ENCODE measurements around the gene RPS6KA4.

The RPS6KA4 gene

DNA sequence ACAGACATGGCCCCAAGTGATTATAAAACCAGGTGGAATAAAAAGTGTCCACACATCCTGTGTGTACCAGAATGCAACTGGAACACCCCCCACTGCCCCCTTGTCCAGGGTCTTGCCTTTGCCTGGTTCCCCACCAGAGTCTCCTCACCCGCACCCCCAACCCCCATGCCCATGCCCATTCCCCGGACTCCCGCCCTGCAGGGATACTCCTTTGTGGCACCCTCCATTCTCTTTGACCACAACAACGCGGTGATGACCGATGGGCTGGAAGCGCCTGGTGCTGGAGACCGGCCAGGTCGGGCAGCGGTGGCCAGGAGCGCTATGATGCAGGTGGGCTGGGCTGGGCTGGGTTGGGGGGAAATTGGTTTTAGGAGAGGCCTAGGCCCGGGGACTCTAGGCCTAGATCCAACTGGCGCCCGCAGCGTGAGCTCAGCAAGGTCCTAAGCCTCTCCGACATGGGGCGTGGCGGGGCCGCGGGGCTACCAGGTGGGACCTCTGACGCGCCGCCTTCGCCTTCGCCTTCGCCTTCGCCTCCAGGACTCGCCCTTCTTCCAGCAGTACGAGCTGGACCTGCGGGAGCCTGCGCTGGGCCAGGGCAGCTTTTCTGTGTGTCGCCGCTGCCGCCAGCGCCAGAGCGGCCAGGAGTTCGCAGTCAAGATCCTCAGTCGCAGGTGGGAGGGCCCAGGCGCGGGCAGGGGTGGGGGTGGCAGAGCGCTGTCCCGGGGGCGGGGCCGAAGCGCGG, 9.1 kb downstream of the RPS6KA4 start:
- no peak for DNase-seq (ENCODE audit: low read depth)

DNA sequence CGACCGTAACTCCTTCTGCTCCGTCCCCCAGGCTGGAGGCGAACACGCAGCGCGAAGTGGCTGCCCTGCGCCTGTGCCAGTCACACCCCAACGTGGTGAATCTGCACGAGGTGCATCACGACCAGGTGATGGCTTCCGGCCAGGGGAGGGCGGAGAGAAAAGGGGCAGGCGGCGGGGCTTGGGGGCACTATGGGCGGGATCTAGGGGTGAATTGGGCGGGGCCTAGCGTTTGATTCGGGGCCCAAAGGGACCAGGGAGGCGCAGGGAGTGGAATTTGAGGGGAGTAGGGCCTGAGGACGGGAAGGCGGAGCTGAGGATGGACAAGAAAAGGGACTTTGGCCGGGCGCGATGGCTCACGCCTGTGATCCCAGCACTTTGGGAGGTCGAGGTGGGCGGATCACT, 9.7 kb downstream of the RPS6KA4 start:
- no peak for DNase-seq (ENCODE audit: low read depth)

DNA sequence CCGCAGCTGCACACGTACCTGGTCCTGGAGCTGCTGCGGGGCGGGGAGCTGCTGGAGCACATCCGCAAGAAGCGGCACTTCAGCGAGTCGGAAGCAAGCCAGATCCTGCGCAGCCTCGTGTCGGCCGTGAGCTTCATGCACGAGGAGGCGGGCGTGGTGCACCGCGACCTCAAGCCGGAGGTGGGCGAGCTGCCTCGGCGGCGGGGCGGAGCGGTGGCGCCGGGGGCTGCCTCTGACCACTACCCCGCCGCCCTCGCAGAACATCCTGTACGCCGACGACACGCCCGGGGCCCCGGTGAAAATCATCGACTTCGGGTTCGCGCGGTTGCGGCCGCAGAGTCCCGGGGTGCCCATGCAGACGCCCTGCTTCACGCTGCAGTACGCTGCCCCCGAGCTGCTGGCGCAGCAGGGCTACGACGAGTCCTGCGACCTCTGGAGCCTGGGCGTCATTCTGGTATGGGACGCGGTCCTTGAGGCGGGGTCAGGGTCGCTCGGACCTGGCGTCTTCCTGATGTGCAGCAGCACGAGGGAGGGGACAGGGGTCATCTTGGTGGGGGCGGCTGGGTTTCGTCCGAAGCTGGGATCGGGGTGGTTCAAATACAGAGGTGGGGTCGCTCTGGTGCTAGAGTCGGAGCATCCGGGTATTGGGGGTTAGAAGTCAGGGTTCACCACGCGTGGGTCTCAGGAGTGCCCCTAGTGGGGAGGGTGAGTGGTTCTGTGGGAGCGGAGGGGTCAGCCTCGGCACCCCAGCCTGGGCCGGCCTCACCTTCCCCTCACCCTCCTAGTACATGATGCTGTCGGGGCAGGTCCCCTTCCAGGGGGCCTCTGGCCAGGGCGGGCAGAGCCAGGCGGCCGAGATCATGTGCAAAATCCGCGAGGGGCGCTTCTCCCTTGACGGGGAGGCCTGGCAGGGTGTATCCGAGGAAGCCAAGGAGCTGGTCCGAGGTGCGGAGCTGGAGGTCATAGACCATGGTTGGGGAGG, 10.8 kb downstream of the RPS6KA4 start:
- DNase-seq (ENCODE audit: low read depth) = no peak

DNA sequence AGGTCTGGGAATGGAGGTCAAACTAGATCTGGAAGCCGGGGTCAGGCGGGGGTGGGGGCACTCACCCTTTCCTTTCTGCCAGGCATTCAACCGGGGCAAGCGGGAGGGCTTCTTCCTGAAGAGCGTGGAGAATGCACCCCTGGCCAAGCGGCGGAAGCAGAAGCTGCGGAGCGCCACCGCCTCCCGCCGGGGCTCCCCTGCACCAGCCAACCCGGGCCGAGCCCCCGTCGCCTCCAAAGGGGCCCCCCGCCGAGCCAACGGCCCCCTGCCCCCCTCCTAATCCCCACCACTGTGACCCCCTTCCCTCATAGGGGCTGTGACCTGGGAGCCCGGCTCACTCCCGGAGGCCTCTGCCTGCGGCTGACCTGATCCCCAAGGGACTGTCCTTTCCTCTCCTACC, 12.2 kb downstream of the RPS6KA4 start:
- DNase-seq (ENCODE audit: low read depth) = no peak

DNA sequence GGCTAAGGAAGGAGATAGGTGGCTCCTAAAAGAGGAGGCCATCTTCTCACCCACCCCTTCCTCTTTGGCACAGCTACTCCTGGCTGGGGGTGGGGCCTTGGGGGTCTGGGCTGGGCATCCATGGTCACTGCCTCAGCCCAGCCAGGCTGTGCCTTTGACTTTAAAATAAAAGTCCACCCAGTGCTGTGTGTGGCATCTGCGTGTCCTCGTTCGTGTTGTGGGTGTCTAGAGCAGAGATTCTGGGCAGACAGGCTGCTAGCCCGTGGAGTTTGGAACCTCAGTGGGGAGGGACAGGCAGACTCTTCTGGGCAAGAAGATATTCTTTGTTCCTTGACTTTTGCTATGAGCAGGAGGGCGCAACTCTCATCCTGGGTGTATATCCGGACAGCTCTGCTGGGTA, 13.1 kb downstream of the RPS6KA4 start:
- no peak for DNase-seq (ENCODE audit: low read depth)

DNA sequence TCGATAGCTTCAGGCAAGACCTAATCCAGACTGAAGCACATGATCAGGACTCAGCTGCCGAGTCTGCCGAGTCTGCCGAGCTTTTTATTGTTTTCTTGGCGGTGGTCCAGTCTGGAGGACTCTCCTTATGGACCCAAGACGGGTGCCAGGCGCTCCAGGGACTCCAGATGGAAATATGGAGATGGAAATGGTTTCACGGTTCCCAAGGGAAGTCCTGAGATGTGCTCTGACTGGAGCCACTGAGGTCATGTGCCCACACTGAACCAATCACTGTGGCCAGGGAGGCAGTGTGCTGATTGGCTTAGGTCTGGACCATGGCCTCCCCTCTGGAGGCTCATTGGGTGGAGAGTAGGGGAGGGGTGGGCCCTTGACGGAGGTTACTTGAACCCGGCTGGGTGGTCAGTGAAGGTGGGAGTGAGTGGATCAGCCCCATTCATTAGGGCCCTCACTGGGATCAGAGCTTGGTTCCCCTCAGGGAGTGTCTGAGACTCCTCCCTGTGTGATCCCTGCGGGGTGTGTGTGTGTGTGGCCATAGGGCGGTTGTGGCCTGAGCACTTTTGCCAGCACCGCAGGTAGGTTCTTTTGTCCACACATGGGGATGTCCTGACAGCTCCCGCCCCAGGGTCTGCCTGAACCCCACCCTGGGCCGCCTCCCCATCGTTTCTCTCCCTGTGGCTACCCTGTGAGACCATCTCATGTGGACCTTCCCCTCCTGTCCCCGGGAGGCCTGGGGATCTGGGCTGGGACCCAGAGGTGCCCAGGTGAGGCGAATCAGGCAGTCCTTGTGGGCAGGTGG, 14.0 kb downstream of the RPS6KA4 start:
- no peak for DNase-seq (ENCODE audit: low read depth)

DNA sequence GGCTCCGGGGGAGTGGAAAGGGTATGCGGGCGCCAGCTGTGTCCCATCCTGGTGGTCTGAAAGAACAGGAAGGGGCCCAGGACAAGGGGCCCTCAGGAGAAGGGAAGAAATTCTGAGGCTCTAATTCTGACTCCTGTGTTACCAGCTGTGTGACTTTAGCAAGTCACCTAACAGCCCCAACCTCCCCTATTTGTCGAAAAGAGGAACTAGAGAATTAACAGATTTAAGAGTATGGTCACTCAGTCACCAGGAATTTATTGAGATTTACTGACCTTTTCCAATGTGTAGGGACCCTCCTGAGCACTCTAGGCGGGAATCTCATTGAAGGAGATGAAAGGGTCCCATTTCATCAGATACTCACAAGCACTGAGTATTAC, 14.6 kb downstream of the RPS6KA4 start:
- DNase-seq (ENCODE audit: low read depth) = no peak

DNA sequence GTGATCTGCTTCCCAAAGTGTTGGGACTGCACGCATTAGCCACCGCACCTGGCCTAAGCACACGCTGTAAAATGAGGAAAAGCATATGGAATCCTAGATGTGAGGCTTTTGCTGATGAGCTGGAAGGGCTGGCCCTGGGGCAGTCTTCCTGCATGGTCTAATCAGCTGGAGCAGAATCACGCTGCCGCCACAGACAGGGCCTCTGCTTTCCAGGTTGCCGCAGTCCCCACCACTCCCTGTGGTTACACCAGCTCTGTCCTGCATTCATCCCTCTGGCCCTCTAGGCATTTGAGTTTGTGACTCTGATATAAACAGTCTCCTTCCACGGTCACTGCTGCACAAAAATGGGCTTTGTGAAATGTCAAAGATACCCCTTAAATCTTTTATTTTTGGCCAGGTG, 17.1 kb downstream of the RPS6KA4 start:
- DNase-seq (ENCODE audit: low read depth) = no peak

DNA sequence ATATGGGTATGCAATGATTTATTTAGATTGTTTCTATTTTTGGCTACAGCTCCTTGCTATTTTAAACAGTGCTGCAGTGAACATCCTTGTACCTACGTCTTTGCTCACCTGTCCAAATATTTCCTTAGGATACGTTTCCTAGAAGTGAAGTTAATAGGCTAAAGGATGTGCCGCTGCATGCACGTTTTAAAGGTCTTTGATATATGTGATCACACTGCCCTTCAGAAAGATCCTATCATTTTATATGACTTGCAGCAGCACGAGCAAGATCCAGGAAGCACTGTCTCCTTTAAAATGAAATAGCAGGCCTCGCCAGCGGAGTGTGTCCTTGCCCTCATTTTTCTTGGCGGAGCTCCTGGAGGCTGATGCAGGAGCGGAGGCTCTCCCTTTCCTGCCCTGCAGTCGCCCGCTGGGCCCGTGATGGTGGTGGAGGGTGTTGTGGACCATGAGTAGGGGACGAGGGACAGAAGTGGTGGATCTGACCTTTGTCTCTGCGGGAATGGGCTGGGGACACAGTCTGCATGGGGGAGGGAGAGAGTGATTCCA, 19.4 kb downstream of the RPS6KA4 start:
- no peak for DNase-seq (ENCODE audit: low read depth)

DNA sequence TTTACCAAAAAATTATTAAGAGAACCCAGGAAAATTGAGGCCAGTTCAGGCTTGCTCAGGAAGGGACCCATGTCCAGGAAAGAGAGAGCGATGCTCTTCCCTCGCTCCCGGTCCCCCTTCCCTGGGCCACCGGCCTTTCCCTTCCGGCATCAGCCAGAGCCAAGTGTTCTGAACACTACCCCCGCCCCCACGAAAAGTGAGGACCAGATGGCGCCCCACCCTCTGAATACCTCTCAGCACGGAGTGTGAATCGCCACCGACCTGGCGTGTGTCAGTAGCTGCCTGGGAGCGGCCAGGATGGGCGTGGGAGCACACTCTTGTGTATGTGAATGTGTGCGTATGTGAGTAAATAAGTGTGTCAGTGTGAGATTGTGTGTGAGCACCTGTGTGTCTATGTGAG, 20.2 kb downstream of the RPS6KA4 start:
- DNase-seq (ENCODE audit: low read depth) = no peak

DNA sequence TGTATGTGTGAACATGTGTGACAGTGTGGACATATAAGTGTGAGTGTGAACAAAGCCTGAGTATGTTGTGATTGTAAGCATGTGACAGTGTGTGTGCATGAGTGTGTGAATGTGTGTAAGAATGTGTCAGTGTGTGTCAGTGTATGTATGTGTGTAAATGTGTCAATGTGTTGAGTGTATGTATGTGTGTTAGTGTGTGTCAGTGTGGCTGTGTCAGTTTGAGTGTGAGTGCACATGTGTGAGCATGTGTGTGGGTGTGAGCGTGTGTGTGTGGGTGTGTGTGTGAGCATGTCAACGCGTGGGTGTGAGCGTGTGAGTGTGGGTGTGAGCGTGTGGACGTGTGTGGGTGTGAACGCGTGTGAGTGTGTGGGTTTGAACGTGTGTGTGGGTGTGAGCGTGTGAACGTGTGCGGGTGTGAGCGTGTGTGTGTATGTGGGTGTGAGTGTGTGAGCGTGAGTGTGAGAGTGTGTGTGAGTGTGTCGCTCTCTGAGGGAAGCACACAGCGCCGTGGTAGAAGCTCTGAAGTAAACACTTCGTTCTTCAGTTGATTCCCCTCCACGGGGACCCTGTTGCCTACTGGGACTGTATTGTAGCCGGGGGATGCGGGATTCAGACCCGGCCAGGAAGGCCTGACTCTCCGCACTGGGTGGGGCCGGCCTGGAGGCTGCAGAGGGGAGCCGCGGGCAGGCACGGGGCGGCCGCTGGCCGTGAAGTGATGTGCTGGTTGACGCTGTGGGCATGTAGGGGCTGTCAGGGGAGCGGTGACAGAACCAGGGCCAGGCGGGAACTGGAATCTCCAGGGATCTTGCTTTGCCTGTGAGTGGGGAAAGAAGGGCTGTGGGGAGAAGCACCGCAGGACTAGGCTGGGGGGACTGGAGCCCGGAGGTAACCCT, 21.1 kb downstream of the RPS6KA4 start:
- DNase-seq (ENCODE audit: low read depth) = no peak

DNA sequence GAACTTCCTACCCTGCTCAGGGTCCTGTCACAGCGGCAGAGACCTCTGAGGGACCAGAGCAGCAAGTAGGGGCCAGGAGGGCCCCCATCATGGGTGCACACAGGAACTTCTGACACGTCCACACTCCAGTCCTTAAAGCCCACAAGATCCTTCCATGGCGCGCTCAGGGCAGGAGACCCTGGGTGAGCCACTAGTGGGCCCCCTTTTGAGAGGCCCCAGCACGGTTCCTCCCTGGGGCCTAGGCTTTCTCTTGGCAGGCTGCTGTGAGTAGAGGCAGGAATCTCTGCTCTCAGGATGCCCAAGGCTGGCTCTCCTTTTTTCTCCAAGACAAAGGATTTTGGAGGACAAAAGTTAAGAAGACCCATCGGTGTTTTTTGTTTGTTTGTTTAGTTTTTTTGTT, 22.4 kb downstream of the RPS6KA4 start:
- DNase-seq (ENCODE audit: low read depth) = no peak

DNA sequence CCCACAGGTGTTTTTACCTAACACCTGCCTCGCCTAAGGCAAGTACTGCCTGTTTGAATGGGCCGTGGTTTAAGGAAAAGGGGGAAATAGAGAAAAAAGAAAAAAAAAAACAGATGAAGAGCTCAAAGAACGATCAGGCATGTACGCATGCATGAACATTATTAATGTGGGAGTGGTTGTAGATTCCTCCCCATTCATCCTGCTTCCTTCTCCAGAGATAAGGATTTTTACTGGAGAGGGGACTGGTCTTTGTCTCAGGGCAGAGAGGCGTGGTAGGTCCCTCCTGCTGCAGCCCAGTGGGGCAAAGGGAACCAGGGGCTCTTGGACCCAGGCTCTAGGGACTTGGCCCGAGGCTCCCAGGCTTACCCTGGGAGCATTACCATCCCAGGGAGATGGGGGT, 23.1 kb downstream of the RPS6KA4 start:
- DNase-seq (ENCODE audit: low read depth) = no peak

DNA sequence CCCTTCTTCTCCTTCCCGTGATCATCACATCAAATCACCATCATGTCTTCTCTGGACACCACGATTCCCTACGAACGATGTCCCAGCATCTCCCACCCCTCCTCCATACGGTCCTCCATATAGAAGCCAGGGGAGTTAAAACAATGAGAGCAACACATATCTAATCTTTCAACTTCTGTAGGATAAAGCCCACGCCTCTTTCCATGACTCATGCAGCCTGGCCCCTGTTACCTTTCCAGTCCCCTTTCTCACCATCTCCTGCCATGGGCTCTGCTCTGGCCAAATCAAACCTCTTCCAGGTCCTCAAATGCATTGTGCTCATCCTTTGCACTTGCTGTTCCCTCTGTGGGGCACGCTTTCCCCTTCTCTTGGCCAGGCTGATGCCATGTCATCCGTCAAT, 23.6 kb downstream of the RPS6KA4 start:
- no peak for DNase-seq (ENCODE audit: low read depth)

DNA sequence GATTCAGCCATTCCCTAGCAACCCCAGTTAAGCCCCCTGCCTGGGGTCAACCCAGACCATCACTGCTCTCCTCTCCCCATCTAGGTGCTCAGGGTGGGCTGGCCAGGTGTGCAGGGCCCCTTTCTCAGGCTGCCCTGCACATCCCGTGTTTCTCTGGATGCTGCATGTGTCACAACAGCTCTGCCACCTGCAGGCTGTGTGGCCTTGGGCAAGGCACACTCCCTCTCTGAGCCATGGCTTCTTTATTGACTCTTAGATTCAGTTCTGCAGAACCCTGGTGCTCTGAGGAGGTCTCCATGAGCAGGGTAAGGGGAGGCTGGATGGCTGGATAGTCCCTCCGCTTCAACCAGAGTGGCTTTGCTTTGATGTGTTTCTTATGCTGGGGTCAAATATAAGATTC, 24.6 kb downstream of the RPS6KA4 start:
- no peak for DNase-seq (ENCODE audit: low read depth)

DNA sequence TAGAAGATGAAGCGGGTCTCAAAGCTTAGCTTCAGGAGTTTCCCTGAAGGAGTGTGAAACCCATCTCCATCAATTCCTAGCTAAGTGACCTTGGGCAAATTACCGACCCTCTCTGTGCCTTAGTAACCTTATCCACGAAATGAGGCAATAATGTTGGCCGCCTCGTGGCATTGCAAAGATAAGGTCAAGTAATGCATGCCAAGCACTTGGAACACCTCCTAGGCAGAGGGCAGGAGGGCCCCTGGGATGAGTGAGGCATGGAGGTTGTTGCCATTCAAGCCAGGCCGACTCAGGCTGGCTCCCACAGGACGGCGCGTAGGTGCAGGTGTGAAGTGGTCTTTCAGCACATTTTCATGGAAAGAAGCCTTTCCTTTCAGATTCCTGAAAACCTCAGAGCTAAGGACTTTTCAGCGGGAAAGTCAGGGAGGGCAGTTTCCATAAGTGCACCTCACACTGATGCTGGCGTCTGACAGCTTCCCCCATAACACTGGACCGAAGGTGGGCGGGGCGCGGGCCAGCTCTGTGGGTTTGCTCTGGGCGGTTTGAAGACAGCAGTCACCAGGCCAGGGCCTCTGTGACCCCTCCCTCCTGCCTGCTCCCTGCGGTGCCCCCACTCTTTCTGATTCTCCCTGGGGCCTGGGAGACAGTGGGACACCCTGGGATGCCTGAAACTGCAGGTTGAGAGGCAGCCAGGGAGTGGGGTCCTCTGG, 25.2 kb downstream of the RPS6KA4 start:
- peak; percentile 46 for DNase-seq (ENCODE audit: low read depth)

DNA sequence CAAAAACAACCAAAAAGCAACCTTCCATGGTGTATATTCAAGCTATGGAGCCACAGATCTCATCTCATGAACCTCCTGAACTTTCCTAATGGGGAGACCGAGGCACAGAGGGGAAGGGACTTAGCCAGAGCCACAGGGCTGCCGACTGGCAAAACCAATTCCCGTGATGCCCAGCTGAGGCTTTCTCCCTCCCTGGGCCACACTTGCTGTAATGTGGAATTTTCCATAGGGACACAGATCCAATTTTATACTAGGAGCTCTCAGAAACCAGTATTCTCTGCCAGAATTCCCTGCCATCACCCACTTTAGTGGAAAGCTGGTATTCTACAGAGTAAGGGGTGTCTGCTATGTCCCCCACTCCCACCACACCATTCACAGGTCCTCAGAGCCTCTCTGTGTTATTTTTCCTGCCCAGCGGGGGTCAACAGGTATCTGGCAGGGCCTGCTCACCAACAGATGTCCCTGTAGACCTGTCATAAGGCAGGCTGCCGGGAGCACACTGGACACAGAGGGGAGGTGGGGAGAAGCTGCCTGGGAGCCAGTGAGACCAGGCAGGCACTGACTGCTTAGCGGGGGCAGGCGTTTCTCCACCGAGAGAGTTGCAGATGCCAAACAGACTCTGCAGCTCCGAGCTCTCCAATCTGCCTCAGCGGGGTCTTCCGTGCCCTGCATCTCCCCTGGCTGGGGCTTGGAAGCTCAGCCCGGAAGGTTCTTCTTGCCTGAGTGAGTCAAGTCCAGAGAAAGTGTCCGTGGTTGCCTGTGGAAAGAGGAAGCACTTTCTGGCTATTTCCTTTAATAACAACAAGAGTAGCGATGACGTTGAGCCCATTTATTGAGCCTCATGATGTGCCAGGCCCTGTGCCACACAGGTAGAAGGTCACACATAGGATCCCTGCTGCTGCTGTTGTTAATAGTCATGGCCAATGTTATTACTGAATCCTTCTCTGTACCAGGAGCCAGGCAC, 26.3 kb downstream of the RPS6KA4 start:
- no peak for DNase-seq (ENCODE audit: low read depth)

DNA sequence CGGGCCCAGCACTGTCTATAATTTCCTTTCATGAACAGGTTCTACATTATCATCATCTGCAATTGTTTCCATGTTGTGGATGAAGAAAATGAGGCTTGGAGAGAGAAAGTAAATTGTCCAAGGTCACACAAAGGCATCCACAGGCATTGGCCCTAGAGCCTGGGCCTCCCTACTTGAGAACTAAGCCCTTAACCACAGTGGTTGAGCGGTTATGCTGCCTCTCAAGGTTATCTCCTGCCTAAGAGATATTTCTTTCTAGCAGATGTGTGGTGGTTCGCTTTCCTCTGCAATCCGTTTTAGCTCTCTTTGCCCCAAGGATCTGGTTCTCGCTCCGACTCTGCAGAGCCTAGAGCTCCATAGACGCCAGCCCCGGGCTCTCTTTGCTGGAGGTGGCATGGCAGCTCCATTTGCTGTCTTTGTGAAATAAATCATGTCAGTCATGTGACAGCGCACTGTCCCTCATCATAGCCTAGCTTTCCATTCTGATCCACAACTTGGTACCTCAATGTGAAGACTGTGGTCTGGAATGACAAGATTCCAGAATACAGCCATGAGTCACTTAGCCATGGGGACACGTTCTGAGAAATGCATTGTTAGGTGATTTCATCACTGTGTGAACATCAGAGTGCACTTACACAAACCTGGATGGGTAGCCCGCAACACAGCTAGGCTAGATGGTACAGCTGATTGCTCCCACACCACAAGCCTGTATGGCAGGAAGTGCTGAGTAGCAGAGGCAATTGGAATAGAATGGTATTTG, 27.2 kb downstream of the RPS6KA4 start:
- peak; percentile 88 for DNase-seq (ENCODE audit: low read depth)

DNA sequence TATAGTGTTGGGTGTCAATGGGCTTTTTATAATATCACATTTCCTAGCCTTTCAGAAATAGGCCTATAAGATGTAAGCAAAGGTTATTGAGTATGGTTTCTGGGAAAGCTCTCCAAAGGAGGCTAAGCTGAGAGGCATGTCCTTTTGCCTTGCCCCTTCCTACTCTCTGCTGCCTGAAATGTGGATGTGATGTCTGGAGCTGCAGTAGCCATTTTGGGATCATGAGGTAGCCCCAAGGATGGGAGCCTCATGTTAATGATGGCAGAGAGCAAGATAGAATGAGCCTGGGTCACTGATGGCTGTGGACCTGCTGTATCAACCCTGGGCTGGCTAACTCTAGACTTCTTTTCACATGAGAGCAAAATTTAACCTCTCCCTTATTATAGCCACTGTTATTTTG, 29.0 kb downstream of the RPS6KA4 start:
- no peak for DNase-seq (ENCODE audit: low read depth)
